SKM-1 treated with dmso at 0.1 percent for 144 hours (cell line): Measurements from ENCODE around the gene SPATA31D3.
"Not testable (repeated sequence)": the region's sequence is repeated elsewhere in the genome, so short reads cannot be mapped to it uniquely, and the experiment has no call there.

ENCODE experiments used
- DNase-seq: peaks from one replicate; lab custom pipeline; 2025; ENCODE audit not compliant: unreplicated experiment; lab: John Stamatoyannopoulos, UW

SPATA31D3 gene

DNA sequence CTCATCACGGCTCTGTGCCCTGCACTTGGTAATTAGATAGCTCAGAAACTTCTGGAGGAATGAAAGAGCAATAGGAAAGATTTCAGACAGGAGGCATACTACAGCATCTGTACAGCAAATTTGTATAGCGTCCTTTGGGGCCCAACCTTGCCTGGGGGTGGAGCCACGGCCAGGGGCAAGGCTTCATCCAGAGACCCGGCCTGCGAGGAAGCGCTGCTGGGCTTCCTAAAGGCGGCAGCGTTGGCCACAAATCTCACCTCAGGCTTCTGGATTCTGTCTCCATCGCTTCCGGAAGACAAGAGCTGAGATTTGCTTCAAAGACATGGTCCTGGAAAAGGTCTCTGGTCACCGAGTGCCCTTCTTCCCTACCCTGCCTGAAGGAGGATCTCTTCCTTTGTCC is 33.1 kb downstream of the SPATA31D3 start:
- DNase-seq = no peak

- no peak for DNase-seq
Observed at GRCh38 chr9:81979196-81979595, 35.9 kb downstream of the SPATA31D3 start.

- DNase-seq = no peak
Observed at GRCh38 chr9:81980568-81980967, 37.3 kb downstream of the SPATA31D3 start.

DNA sequence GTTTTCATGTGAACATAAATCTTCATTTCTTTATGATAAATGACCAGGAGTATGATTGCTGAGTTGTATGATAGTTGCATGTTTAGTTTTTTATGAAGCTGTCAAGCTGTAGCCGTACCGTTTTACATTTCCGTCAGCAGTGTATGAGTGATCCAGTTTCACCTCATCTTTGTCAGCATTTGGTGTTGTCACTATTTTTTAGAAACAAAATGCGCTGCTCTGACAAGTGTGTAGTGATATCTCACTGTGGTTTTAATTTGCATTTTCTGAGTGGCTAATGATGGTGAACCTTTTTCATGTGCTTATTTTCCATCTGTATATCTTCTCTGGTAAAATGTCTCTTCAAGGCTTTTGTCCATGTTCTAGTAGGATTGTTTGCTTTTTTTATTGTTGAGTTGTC is 38.6 kb downstream of the SPATA31D3 start:
- no peak for DNase-seq

- no peak for DNase-seq
Observed at GRCh38 chr9:81984928-81985327, 41.6 kb downstream of the SPATA31D3 start.

DNA sequence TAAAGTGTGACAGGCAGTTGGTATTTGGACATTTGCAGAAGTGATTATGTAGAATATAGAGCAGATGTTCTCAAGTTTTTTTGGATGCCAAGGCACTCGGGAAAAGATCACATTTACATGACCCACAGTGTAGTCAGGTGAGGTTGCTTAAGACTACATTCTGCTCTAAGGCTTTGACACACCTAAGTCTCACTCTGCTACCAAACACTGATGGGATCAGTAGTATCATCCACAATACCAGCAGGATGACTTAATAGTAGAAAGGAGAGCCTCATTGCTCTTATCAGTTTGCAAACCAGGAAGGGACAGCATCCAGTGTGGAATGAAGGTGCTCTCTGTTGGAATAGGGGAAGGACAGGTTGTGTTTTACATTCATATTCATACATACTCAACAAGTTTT is 42.8 kb downstream of the SPATA31D3 start:
- DNase-seq = no peak

GRCh38 chr9:81988472-81988871 is 45.2 kb downstream of the SPATA31D3 start, which contains the start of gene SPATA31D1:
TSS of gene SPATA31D1 (plus strand) at chr9:81988772. CDS start at chr9:81988819, 47 bp downstream.
- not testable (repeated sequence) for DNase-seq

- no peak for DNase-seq
Observed at GRCh38 chr9:81989700-81990099, 46.4 kb downstream of the SPATA31D3 start.

DNA sequence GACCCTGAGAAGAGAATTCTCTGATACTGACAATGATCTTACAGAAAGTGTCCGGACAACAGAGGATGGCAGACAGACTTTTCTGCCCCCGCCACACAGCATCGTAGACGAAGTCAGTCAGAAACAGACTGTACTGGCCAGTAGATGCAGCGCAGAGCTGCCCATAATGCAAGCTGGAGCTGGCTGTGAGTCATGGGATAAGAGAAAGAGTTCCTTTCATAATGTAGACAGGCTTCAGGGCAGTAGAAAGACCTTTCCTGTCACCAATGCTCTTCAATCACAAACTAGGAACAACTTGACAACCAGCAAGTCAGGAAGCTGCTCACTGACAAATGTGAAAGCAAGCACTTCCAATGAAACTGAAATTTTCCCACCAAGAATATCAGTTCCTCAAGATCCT is 50.4 kb downstream of the SPATA31D3 start:
- no peak for DNase-seq
